PC-3 (cell line): Measurements from ENCODE around the gene TFEB. TPM values are rescaled to one million over a fixed set of nuclear protein-coding genes. Genes with fewer than 3 reads are reported as not detected.

ENCODE experiments used
- ATAC-seq: fragments of 200-7000 bp; cut with Tn5 transposase; 2 replicates; pipeline ENCODE4 v1.9.1; 2020; ENCODE audit warnings: mild to moderate bottlenecking, moderate library complexity
- BruUV-seq: library from RNA; stranded (reverse); fragments of 400-500 nt; replicated peaks from 2 replicates; lab custom pipeline; 2021; lab: Mats Ljungman, UMichigan
- CTCF ChIA-PET: fragments of 300-600 bp; sonication (Branson Sonifier 250); formaldehyde crosslinking; loops from one replicate; lab custom pipeline; 2022; ENCODE audit warnings: antibody characterized with exemption; lab: Charles Lee
- POLR2A ChIA-PET: fragments of 300-600 bp; sonication (Branson Sonifier 250); formaldehyde crosslinking; loops from one replicate; lab custom pipeline; 2022; ENCODE audit warnings: antibody characterized with exemption; ENCODE audit not compliant: unreplicated experiment; lab: Charles Lee
- DNase-seq: peaks from one replicate; pipeline ENCODE4 v3.0.0-alpha.2; 2015
- H2AFZ ChIP-seq: fragments of 300-600 bp; sonication (generic); 2 replicates; pipeline ENCODE4 v1.6.0; 2016; ENCODE audit warnings: antibody characterized with exemption, low read length
- H3F3A ChIP-seq: fragments of 300-600 bp; sonication (generic); one replicate; pipeline ENCODE4 v1.6.0; 2017; ENCODE audit warnings: antibody characterized with exemption, low read length, control low read depth, mild to moderate bottlenecking; ENCODE audit not compliant: unreplicated experiment
- H3K27ac ChIP-seq: fragments of 300-600 bp; sonication (generic); 2 replicates; pipeline ENCODE4 v1.5.1; 2016; ENCODE audit warnings: mild to moderate bottlenecking, low read length
- H3K27me3 ChIP-seq: fragments of 300-600 bp; sonication (generic); 2 replicates; pipeline ENCODE4 v1.6.1; 2016; ENCODE audit warnings: low read length, mixed read lengths
- H3K36me3 ChIP-seq: fragments of 300-600 bp; sonication (generic); 2 replicates; pipeline ENCODE4 v1.6.1; 2016; ENCODE audit warnings: low read depth, mixed run types, low read length, mixed read lengths
- H3K4me1 ChIP-seq: fragments of 300-600 bp; sonication (generic); 2 replicates; pipeline ENCODE4 v1.5.1; 2016; ENCODE audit warnings: low read length; ENCODE audit not compliant: insufficient read depth
- H3K4me2 ChIP-seq: fragments of 300-600 bp; sonication (generic); 2 replicates; pipeline ENCODE4 v1.6.0; 2016; ENCODE audit warnings: low read length
- H3K4me3 ChIP-seq: fragments of 300-600 bp; sonication (generic); 2 replicates; pipeline ENCODE4 v1.5.1; 2016; ENCODE audit warnings: mild to moderate bottlenecking, low read length, mixed read lengths
- H3K79me2 ChIP-seq: fragments of 300-600 bp; sonication (generic); 2 replicates; pipeline ENCODE4 v1.6.1; 2017; ENCODE audit warnings: low read length, mixed read lengths
- H3K9ac ChIP-seq: fragments of 300-600 bp; sonication (generic); 2 replicates; pipeline ENCODE4 v1.6.0; 2016; ENCODE audit warnings: mild to moderate bottlenecking, low read length
- H3K9me2 ChIP-seq: fragments of 300-600 bp; sonication (generic); replicated peaks from 2 replicates; pipeline ENCODE4 v1.6.1; 2016; ENCODE audit warnings: mixed run types, low read length, mixed read lengths
- H3K9me3 ChIP-seq: fragments of 300-600 bp; sonication (generic); 2 replicates; pipeline ENCODE4 v1.6.1; 2016; ENCODE audit warnings: low read length, mixed read lengths
- H4K20me1 ChIP-seq: fragments of 300-600 bp; sonication (generic); 2 replicates; pipeline ENCODE4 v1.6.1; 2016; ENCODE audit warnings: low read length, mixed read lengths
- EZH2 ChIP-seq: fragments of 300-600 bp; sonication (generic); IDR thresholded peaks from one replicate; pipeline ENCODE4 v1.6.1; 2017; ENCODE audit warnings: antibody characterized with exemption, mild to moderate bottlenecking, low read length; ENCODE audit not compliant: unreplicated experiment
- EZH2phosphoT487 ChIP-seq: fragments of 300-600 bp; sonication (generic); IDR thresholded peaks from 2 replicates; pipeline ENCODE4 v1.6.1; 2018; ENCODE audit warnings: mild to moderate bottlenecking, antibody characterized with exemption, low read length, borderline replicate concordance
- intact Hi-C: fragments of 100-400 bp; cut with micrococcal nuclease; formaldehyde crosslinking; loops from 2 replicates; pipeline ENCODE4 v1.9.0; 2023
- total RNA-seq: library from RNA; depleted of rRNA; stranded (reverse); fragments of >200 nt; gene quantifications from 2 replicates; pipeline ENCODE4 v1.2.3, GENCODE V29; 2014
- TF ChIP-seq, protein P1 (sequence below): fragments of 300-600 bp; sonication (generic); conservative IDR thresholded peaks from 2 replicates; pipeline ENCODE4 v1.5.1; 2017; ENCODE audit warnings: antibody characterized with exemption, low read depth, mild to moderate bottlenecking, low read length

The TFEB gene
- total RNA-seq, 1 experiment from 2014 or later: 4.2 TPM

DNA sequence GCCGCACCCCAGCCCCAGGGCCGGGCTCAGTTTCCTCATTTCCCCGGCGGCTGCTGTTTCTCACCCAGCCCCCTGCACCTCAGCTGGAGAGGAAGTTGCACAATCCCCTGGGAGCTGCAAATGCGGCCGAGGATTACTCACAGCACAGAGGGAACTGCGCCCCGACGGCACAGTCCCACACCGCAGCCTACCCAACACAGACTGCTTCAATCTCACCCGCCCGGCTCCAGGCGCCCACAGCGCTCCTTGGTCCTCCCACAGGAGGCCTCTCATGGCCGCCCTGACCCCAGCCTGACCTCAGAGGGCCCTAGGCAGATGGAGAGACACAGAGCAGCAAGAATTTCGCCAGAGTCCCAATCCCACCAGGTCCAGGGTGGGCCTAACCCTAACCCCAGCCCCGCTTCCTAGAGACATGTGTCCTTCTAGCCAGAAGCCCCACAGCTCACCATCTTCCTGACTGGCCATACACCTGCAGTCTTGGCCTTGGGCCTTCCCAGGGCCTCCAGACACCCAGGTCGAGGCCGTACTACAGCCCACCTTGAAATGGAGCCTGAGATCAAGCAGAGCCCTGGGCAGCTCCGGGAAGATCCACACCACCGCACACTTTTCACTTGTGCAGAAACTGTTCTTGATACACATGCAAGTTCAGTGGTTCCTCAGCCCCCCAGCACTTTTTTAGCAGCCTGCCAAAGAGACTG is 11.7 kb downstream of the TFEB start:
- no peaks in the 10 kb centered on the region for H3K9me3 ChIP-seq
- no peaks in the 10 kb centered on the region for H4K20me1 ChIP-seq
- H3K27me3 ChIP-seq: no peaks in the 10 kb centered on the region
- intact Hi-C loops: no loop called here
- H3K4me1 ChIP-seq: no peaks in the 10 kb centered on the region; the same call in 1 of the 2 replicates
- CTCF ChIA-PET: interaction anchor here (0.6 kb wide), 1 partner anchor 292 kb away, joined by 3 read pairs; no protein-coding TSS in a partner anchor
- H3K79me2 ChIP-seq: no peaks in the 10 kb centered on the region
- H3K4me2 ChIP-seq: no peak overlapping the region
- DNase-seq: peak; percentile 47
- peak; percentile 72 for ATAC-seq
- no TSS peak for BruUV-seq
- H3K9ac ChIP-seq: no peak overlapping the region
- no peak overlapping the region for H3K27ac ChIP-seq
- no peaks in the 10 kb centered on the region for H3F3A ChIP-seq
- no peak overlapping the region for H2AFZ ChIP-seq
- POLR2A ChIA-PET: no interaction called here
- H3K36me3 ChIP-seq: no peaks in the 10 kb centered on the region
- TF ChIP-seq EZH2: no peak
- TF ChIP-seq, protein P1, sequence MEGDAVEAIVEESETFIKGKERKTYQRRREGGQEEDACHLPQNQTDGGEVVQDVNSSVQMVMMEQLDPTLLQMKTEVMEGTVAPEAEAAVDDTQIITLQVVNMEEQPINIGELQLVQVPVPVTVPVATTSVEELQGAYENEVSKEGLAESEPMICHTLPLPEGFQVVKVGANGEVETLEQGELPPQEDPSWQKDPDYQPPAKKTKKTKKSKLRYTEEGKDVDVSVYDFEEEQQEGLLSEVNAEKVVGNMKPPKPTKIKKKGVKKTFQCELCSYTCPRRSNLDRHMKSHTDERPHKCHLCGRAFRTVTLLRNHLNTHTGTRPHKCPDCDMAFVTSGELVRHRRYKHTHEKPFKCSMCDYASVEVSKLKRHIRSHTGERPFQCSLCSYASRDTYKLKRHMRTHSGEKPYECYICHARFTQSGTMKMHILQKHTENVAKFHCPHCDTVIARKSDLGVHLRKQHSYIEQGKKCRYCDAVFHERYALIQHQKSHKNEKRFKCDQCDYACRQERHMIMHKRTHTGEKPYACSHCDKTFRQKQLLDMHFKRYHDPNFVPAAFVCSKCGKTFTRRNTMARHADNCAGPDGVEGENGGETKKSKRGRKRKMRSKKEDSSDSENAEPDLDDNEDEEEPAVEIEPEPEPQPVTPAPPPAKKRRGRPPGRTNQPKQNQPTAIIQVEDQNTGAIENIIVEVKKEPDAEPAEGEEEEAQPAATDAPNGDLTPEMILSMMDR: no peak
- no peaks in the 10 kb centered on the region for H3K9me2 ChIP-seq
- no peak overlapping the region for H3K4me3 ChIP-seq

DNA sequence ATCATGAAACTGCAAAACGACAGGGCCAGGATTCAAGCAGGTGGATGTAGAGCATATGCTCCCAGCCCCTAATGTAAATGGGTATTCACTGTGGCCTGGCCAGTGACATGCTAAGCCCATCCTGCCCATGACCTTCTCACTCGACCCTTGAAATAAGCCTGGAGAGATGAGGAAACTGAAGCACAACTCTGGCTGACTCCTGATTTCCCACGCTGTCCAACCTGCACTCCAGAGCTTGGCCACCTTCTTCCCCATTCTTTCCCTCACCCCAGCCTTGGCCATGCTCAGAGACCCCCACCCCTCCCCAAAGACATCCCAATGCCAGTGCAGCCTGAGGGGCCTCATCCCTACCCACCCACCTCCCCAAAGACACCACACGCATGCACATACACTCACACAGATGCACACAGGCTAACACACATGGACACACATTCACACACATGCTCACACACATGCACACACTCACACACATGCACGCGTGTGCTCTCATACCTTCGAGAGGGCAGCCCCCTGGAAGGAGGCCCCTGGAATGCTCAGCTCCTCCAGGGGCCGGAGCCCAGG is 12.4 kb downstream of the TFEB start:
- H3K36me3 ChIP-seq: no peaks in the 10 kb centered on the region
- no peak for ATAC-seq
- BruUV-seq: no TSS peak
- H3K27me3 ChIP-seq: no peaks in the 10 kb centered on the region
- H2AFZ ChIP-seq: no peak overlapping the region
- no peak for DNase-seq
- ChIA-PET POLR2A (no interaction called here), CTCF (no interaction called here)
- no peaks in the 10 kb centered on the region for H4K20me1 ChIP-seq
- no peak overlapping the region for H3K9ac ChIP-seq
- H3K79me2 ChIP-seq: no peaks in the 10 kb centered on the region
- H3K4me3 ChIP-seq: no peak overlapping the region
- H3K27ac ChIP-seq: no peak overlapping the region
- intact Hi-C loops: no loop called here
- TF ChIP-seq EZH2phosphoT487: no peak
- TF ChIP-seq, protein P1: no peak
- no peak for TF ChIP-seq EZH2
- no peaks in the 10 kb centered on the region for H3K9me2 ChIP-seq
- H3K4me2 ChIP-seq: no peak overlapping the region
- no peaks in the 10 kb centered on the region; the same call in 1 of the 2 replicates for H3K4me1 ChIP-seq
- no peaks in the 10 kb centered on the region for H3K9me3 ChIP-seq
- no peaks in the 10 kb centered on the region for H3F3A ChIP-seq

- ChIA-PET POLR2A (no interaction called here), CTCF (no interaction called here)
- Histone ChIP-seq H3F3A (no peaks in the 10 kb centered on the region), H4K20me1 (no peaks in the 10 kb centered on the region), H3K4me3 (no peak overlapping the region), H3K9me3 (no peaks in the 10 kb centered on the region), H3K4me1 (no peaks in the 10 kb centered on the region; the same call in 1 of the 2 replicates), H2AFZ (no peak overlapping the region), H3K27me3 (no peaks in the 10 kb centered on the region), H3K79me2 (no peaks in the 10 kb centered on the region), H3K9me2 (no peaks in the 10 kb centered on the region), H3K4me2 (no peak overlapping the region), H3K9ac (no peak overlapping the region), H3K27ac (no peak overlapping the region), H3K36me3 (no peaks in the 10 kb centered on the region)
- intact Hi-C loops: no loop called here
- no peak for TF ChIP-seq EZH2
- TF ChIP-seq, protein P1: no peak
- no peak for TF ChIP-seq EZH2phosphoT487
- no peak for DNase-seq
- no TSS peak for BruUV-seq
- ATAC-seq: no peak
Measured at GRCh38 chr6:41721414-41721813, 14.0 kb downstream of the TFEB start.
